ENCODE measurements around the gene PRELP. TPM values are rescaled to one million over a fixed set of nuclear protein-coding genes. Genes with fewer than 3 reads are reported as not detected.

The PRELP gene
- total and polyA plus RNA-seq, 2 of the 8 experiments (the other 6 are each of a cell fraction or from before 2014, with no cell fraction given): 0.13 to 0.23 TPM

DNA sequence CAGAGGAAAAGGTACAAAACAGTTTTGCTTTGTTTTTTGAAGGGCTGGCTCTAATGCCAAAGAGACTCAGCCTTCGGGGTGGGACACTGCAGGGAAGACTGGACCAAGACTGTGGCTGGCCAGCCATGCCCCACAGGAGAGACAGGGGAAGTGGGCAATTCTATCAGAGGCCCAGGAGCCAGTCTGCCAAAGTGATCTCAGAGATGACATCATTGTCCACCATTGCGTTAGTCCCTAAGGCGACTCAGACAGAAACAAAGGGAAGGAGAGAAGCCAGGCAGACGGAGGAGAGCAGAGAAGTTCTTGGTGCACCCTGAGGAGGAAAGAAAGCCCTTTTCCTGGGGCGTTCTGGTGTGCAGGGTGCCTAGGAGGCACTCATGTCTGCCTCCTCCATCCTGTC is 44.7 kb downstream of the PRELP start:
- Histone ChIP-seq H3K4ac (replicated peaks; ENCODE audit: insufficient read length, low read depth, low read length) (no peak overlapping the region), H3K4me3 (ENCODE audit: extremely low read depth in 1 of 4, insufficient read depth in 2 of 4, low read depth in 3 of 4, low read length in 4 of 4) (no peak overlapping the region), H3K23ac (ENCODE audit: insufficient read length) (no peak overlapping the region), H3K79me2 (ENCODE audit: control insufficient read depth in 1 of 2, insufficient read depth in 2 of 2, low read length in 2 of 2) (no peaks in the 10 kb centered on the region), H4K8ac (ENCODE audit: extremely low read depth, insufficient read depth, low read length) (no peak overlapping the region), H2BK120ac (replicated peaks; ENCODE audit: low read depth, low read length) (no peak overlapping the region), H2AFZ (ENCODE audit: low read length) (no peak overlapping the region), H3K4me1 (replicated peaks in 1 of 4; ENCODE audit: control insufficient read depth in 3 of 4, insufficient read depth in 4 of 4, low read length in 3 of 4) (peaks cover 31 to 62% (median 45%) of the 10 kb centered on the region in 4 experiments), H4K5ac (ENCODE audit: insufficient read length, low read depth, low read length) (no peak overlapping the region), H3K9me3 (ENCODE audit: insufficient read depth in 2 of 2, low read depth in 1 of 2, low read length in 1 of 2) (no peaks in the 10 kb centered on the region), H2BK15ac (ENCODE audit: low read length) (no peak overlapping the region), H4K91ac (replicated peaks; ENCODE audit: insufficient read length, low read length) (no peak overlapping the region), H2BK5ac (ENCODE audit: low read depth, low read length) (peak overlapping the region; percentile 63; the same call in 1 of the 2 replicates), H3K14ac (ENCODE audit: insufficient read length) (no peak overlapping the region), H3K18ac (ENCODE audit: extremely low read depth, low read length) (no peak overlapping the region; the same call in 1 of the 2 replicates), H4K20me1 (replicated peaks in 1 of 2; ENCODE audit: control insufficient read depth in 1 of 2, insufficient read depth in 2 of 2, low read length in 2 of 2) (peaks cover 0 to 2% of the 10 kb centered on the region in 2 experiments), H3K36me3 (ENCODE audit: control insufficient read depth in 2 of 4, insufficient read depth in 4 of 4, low read length in 3 of 4) (no peaks in the 10 kb centered on the region), H2BK12ac (ENCODE audit: low read depth, low read length) (peak overlapping the region; percentile 98; the same call in 1 of the 2 replicates), H2BK20ac (ENCODE audit: low read length) (0 out of 2 replicates have a peak overlapping the region, but pooled peaks have one; percentile 76), H2AK5ac (ENCODE audit: low read depth, low read length) (peak overlapping the region; percentile 82; the same call in 1 of the 2 replicates), H3K23me2 (ENCODE audit: low read depth, low read length) (peaks cover 2% of the 10 kb centered on the region; the same call in 1 of the 2 replicates), H3K9ac (replicated peaks in 1 of 4; ENCODE audit: extremely low read depth in 1 of 4, low read depth in 3 of 4, low read length in 3 of 4) (no peak overlapping the region), H3K79me1 (ENCODE audit: low read depth, low read length) (no peaks in the 10 kb centered on the region), H3K27ac (ENCODE audit: low read depth, low read length) (no peak overlapping the region), H3K4me2 (ENCODE audit: insufficient read depth in 1 of 2, low read depth in 2 of 2, low read length in 2 of 2) (peak overlapping the region in 1 of 2 experiments; percentile 63; a peak in 1 of 4 replicates), H3K56ac (replicated peaks; ENCODE audit: insufficient read length, low read depth, low read length) (no peak overlapping the region), H3K27me3 (replicated peaks in 1 of 4; ENCODE audit: control insufficient read depth in 3 of 4, extremely low read depth in 1 of 4, insufficient read depth in 3 of 4, low read length in 3 of 4) (peaks cover 7 to 57% (median 47%) of the 10 kb centered on the region in 4 experiments)
- DNase-seq (ENCODE audit: low read depth in 1 of 2, low spot score in 2 of 2): no peak
- TF ChIP-seq, protein P1, sequence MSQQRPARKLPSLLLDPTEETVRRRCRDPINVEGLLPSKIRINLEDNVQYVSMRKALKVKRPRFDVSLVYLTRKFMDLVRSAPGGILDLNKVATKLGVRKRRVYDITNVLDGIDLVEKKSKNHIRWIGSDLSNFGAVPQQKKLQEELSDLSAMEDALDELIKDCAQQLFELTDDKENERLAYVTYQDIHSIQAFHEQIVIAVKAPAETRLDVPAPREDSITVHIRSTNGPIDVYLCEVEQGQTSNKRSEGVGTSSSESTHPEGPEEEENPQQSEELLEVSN (IDR thresholded peaks at IDR 0.05): no peak
- TF ChIP-seq JUND (IDR thresholded peaks at IDR 0.05; ENCODE audit: low read length) (no peak), MAFK (IDR thresholded peaks at IDR 0.05; ENCODE audit: low read depth, low read length) (no peak), JUN (IDR thresholded peaks at IDR 0.05; ENCODE audit: low read depth, low read length) (no peak), YY1 (IDR thresholded peaks at IDR 0.05; ENCODE audit: low read depth, low read length) (no peak), KDM4A (IDR thresholded peaks at IDR 0.05; ENCODE audit: low read depth, low read length, severe bottlenecking) (no peak), HDAC2 (IDR thresholded peaks at IDR 0.05; ENCODE audit: borderline replicate concordance in 1 of 2, low read depth in 2 of 2, low read length in 2 of 2) (no peak), POLR2A (IDR thresholded peaks at IDR 0.05; ENCODE audit: control extremely low read depth in 1 of 2, low read depth in 2 of 2, low read length in 2 of 2) (no peak), RBBP5 (IDR thresholded peaks at IDR 0.05; ENCODE audit: borderline replicate concordance, low read depth, low read length) (no peak), CREB1 (IDR thresholded peaks at IDR 0.05) (no peak)
- TF ChIP-seq, protein P2, sequence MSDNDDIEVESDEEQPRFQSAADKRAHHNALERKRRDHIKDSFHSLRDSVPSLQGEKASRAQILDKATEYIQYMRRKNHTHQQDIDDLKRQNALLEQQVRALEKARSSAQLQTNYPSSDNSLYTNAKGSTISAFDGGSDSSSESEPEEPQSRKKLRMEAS (IDR thresholded peaks at IDR 0.05): no peak
- FAIRE-seq: no peak
- ChIA-PET CTCF (ENCODE audit: partially characterized antibody) (interaction anchor here (1.0 to 13.3 kb wide), 5 partner anchors 13 to 192 kb away, joined by 3 to 108 read pairs (median 5); no protein-coding TSS in a partner anchor), POLR2A (ENCODE audit: partially characterized antibody) (interaction anchor here (1.4 kb wide), 2 partner anchors 79 to 277 kb away, joined by 3 to 5 read pairs; no protein-coding TSS in a partner anchor)
- 79% methylated on average over 5 of the region's 5 CpGs; no CpG with 5 or more reads in 1 of the 2 experiments for whole genome bisulfite sequencing, 2 experiments (ENCODE audit: extremely low coverage in 1 of 2, insufficient coverage in 1 of 2, insufficient read length in 1 of 2, insufficient replicate concordance in 2 of 2, low coverage in 1 of 2, low lambda C conversion rate in 2 of 2, missing lambda C conversion rate in 1 of 2)
